ENCODE measurements around the gene TOP2A. TPM values are rescaled to one million over a fixed set of nuclear protein-coding genes. Genes with fewer than 3 reads are reported as not detected.
A peak's percentile ranks its signal among the peaks of the same experiment; 100 is the strongest.

TOP2A gene
- total and polyA plus RNA-seq, 9 of the 15 experiments (the other 6 are each of a cell fraction or from before 2014, with no cell fraction given): 133 to 347 (median 259) TPM

- Histone ChIP-seq H3K9me1 (ENCODE audit: control insufficient read depth, insufficient read depth, low read length) (no peaks in the 10 kb centered on the region), H4K20me1 (replicated peaks; ENCODE audit: control insufficient read depth, insufficient read depth, low read length) (no peaks in the 10 kb centered on the region), H3K4me3 (no peak overlapping the region), H3K4me1 (replicated peaks in 1 of 2; ENCODE audit: control insufficient read depth in 2 of 2, insufficient read depth in 2 of 2, low read length in 2 of 2) (peaks cover 4 to 8% of the 10 kb centered on the region in 2 experiments; a peak in 3 of 5 replicates), H3K9me3 (replicated peaks; ENCODE audit: control insufficient read depth, insufficient read depth, low read depth, low read length) (no peaks in the 10 kb centered on the region; the same call in 1 of the 2 replicates), H3K4me2 (ENCODE audit: insufficient read depth, low read length) (no peak overlapping the region), H3K9ac (ENCODE audit: insufficient read depth in 1 of 2, low read depth in 2 of 2, low read length in 2 of 2) (no peak overlapping the region), H3K36me3 (ENCODE audit: control insufficient read depth, insufficient read depth, low read length) (no peaks in the 10 kb centered on the region), H2AFZ (ENCODE audit: low read depth, low read length) (no peak overlapping the region), H3K79me2 (ENCODE audit: control insufficient read depth, insufficient read depth, low read length) (no peaks in the 10 kb centered on the region), H3K27ac (ENCODE audit: extremely low read depth, low read depth, low read length) (no peak overlapping the region), H3K27me3 (ENCODE audit: control insufficient read depth in 2 of 2, insufficient read depth in 2 of 2, low read length in 2 of 2) (no peaks in the 10 kb centered on the region)
- ChIA-PET CTCF (ENCODE audit: low intra/inter-chr PET ratio) (no interaction called here), POLR2A (interaction anchor here (0.6 kb wide), 1 partner anchor 42 kb away, joined by 3 read pairs; no protein-coding TSS in a partner anchor)
- no peak for DNase-seq (ENCODE audit: extremely low read depth in 1 of 4, low spot score in 3 of 4)
- in situ Hi-C loops (cut with MboI) (no loop called here), intact Hi-C loops (cut with micrococcal nuclease) (no loop called here)
- 23% methylated on average over 8 of the region's 8 CpGs for WGBS (ENCODE audit: insufficient coverage, low coverage, missing lambda C conversion rate)
- no peak for FAIRE-seq
- ATAC-seq: no peak
- TF ChIP-seq MYC (IDR thresholded peaks at IDR 0.05; ENCODE audit: low read depth, low read length) (no peak), MYC (CRISPR knock-in tag; IDR thresholded peaks at IDR 0.05; ENCODE audit: borderline replicate concordance, low read depth) (no peak), ZBTB1 (CRISPR knock-in tag; IDR thresholded peaks at IDR 0.05; ENCODE audit: borderline replicate concordance, low read depth) (no peak), KLF13 (tag; IDR thresholded peaks at IDR 0.05; ENCODE audit: borderline replicate concordance, low read depth) (no peak)
- no TSS peak for BruUV-seq (replicated peaks)
Measured at GRCh38 chr17:40373999-40374398, 43.7 kb downstream of the TOP2A start.

GRCh38 chr17:40373324-40373723, 44.4 kb downstream of the TOP2A start:
- FAIRE-seq (no peak), DNase-seq (ENCODE audit: extremely low read depth in 1 of 4, low spot score in 3 of 4) (no peak), ATAC-seq (no peak)
- 44% methylated on average over 4 of the region's 4 CpGs for WGBS (ENCODE audit: insufficient coverage, low coverage, missing lambda C conversion rate)
- H3K27ac ChIP-seq (ENCODE audit: extremely low read depth, low read depth, low read length): no peak overlapping the region
- ChIA-PET CTCF (ENCODE audit: low intra/inter-chr PET ratio) (no interaction called here), POLR2A (interaction anchor here (1.5 kb wide), 1 partner anchor 8 kb away, joined by 5 read pairs; no protein-coding TSS in a partner anchor)
- no peak overlapping the region for H2AFZ ChIP-seq (ENCODE audit: low read depth, low read length)
- H3K4me3 ChIP-seq: no peak overlapping the region
- H3K9ac ChIP-seq (ENCODE audit: insufficient read depth in 1 of 2, low read depth in 2 of 2, low read length in 2 of 2): no peak overlapping the region
- BruUV-seq (replicated peaks): no TSS peak
- peaks cover 4 to 8% of the 10 kb centered on the region in 2 experiments; a peak in 3 of 5 replicates for H3K4me1 ChIP-seq (replicated peaks in 1 of 2; ENCODE audit: control insufficient read depth in 2 of 2, insufficient read depth in 2 of 2, low read length in 2 of 2)
- intact Hi-C loops (cut with micrococcal nuclease) (no loop called here), in situ Hi-C loops (cut with MboI) (no loop called here)
- no peaks in the 10 kb centered on the region for H3K36me3 ChIP-seq (ENCODE audit: control insufficient read depth, insufficient read depth, low read length)
- H3K4me2 ChIP-seq (ENCODE audit: insufficient read depth, low read length): no peak overlapping the region
- H3K27me3 ChIP-seq (ENCODE audit: control insufficient read depth in 2 of 2, insufficient read depth in 2 of 2, low read length in 2 of 2): no peaks in the 10 kb centered on the region
- TF ChIP-seq CAMTA2 (CRISPR knock-in tag; conservative IDR thresholded peaks at IDR 0.05) (no peak), TRIM24 (IDR thresholded peaks at IDR 0.05) (peak; percentile 33 to 34; a peak in 2 of 4 replicates), CEBPG (CRISPR knock-in tag; IDR thresholded peaks at IDR 0.05) (no peak), CEBPG (tag; conservative IDR thresholded peaks at IDR 0.05 in 1 of 2, IDR thresholded peaks at IDR 0.05 in 1 of 2) (peak in 1 of 2 experiments; percentile 64; a peak in 2 of 4 replicates), ATF3 (IDR thresholded peaks at IDR 0.05) (peak; percentile 37; the same call in 1 of the 2 replicates), ATF3 (CRISPR knock-in tag; conservative IDR thresholded peaks at IDR 0.05) (no peak)
- no peaks in the 10 kb centered on the region for H4K20me1 ChIP-seq (replicated peaks; ENCODE audit: control insufficient read depth, insufficient read depth, low read length)
- H3K9me1 ChIP-seq (ENCODE audit: control insufficient read depth, insufficient read depth, low read length): no peaks in the 10 kb centered on the region
- H3K9me3 ChIP-seq (replicated peaks; ENCODE audit: control insufficient read depth, insufficient read depth, low read depth, low read length): no peaks in the 10 kb centered on the region; the same call in 1 of the 2 replicates
- no peaks in the 10 kb centered on the region for H3K79me2 ChIP-seq (ENCODE audit: control insufficient read depth, insufficient read depth, low read length)
